HEK293 (cell line): Measurements from ENCODE around the gene TECTA.

Experiments
- BCL11A ChIP-seq: fragments of 450-650 bp; formaldehyde crosslinking; IDR thresholded peaks from 2 replicates; pipeline ENCODE4 v1.5.1; 2016; ENCODE audit warnings: low read depth, missing biosample characterization, missing genetic modification characterization
- HOXD13 ChIP-seq: sonication (generic); formaldehyde crosslinking; IDR thresholded peaks from 2 replicates; pipeline ENCODE4 v1.8.0; 2022; ENCODE audit warnings: missing genetic modification reagents, borderline replicate concordance
- OSR2 ChIP-seq: fragments of 450-650 bp; formaldehyde crosslinking; IDR thresholded peaks from 2 replicates; pipeline ENCODE4 v1.5.1; 2016; ENCODE audit warnings: missing biosample characterization, missing genetic modification characterization
- SCRT2 ChIP-seq: fragments of 450-650 bp; formaldehyde crosslinking; IDR thresholded peaks from 2 replicates; pipeline ENCODE4 v1.5.1; 2016; ENCODE audit warnings: missing biosample characterization, missing genetic modification characterization
- TCF7L2 ChIP-seq: IDR thresholded peaks from 2 replicates; pipeline ENCODE4 v1.6.1; 2011; ENCODE audit warnings: low read depth, mild to moderate bottlenecking, inconsistent platforms, low read length, moderate library complexity, borderline replicate concordance
- TRIM28 ChIP-seq: IDR thresholded peaks from 2 replicates; pipeline ENCODE4 v1.6.1; 2011; ENCODE audit warnings: low read length, control low read depth, borderline replicate concordance
- ZBTB17 ChIP-seq: fragments of 450-650 bp; formaldehyde crosslinking; IDR thresholded peaks from 2 replicates; pipeline ENCODE4 v1.5.1; 2016; ENCODE audit warnings: missing biosample characterization, missing genetic modification characterization
- ZBTB48 ChIP-seq: fragments of 450-650 bp; formaldehyde crosslinking; IDR thresholded peaks from 2 replicates; pipeline ENCODE4 v1.5.1; 2016; ENCODE audit warnings: missing biosample characterization, missing genetic modification characterization
- ZEB2 ChIP-seq: fragments of 450-650 bp; formaldehyde crosslinking; IDR thresholded peaks from 2 replicates; pipeline ENCODE4 v1.5.1; 2016; ENCODE audit warnings: missing biosample characterization, missing genetic modification characterization
- ZNF146 ChIP-seq: fragments of 450-650 bp; formaldehyde crosslinking; IDR thresholded peaks from 2 replicates; pipeline ENCODE4 v1.5.1; 2016; ENCODE audit warnings: missing biosample characterization, missing genetic modification characterization
- ZNF335 ChIP-seq: fragments of 450-650 bp; formaldehyde crosslinking; conservative IDR thresholded peaks from 2 replicates; pipeline ENCODE4 v1.5.1; 2016; ENCODE audit warnings: missing biosample characterization, missing genetic modification characterization
- ZNF521 ChIP-seq: fragments of 450-650 bp; formaldehyde crosslinking; IDR thresholded peaks from 2 replicates; pipeline ENCODE4 v1.5.1; 2017; ENCODE audit warnings: missing biosample characterization, mild to moderate bottlenecking, missing genetic modification characterization
- ZNF626 ChIP-seq: fragments of 450-650 bp; sonication (Bioruptor Pico); formaldehyde crosslinking; IDR thresholded peaks from 2 replicates; pipeline ENCODE4 v1.5.1; 2018; ENCODE audit warnings: missing biosample characterization, missing genetic modification characterization, inconsistent platforms
- ZNF629 ChIP-seq: fragments of 450-650 bp; formaldehyde crosslinking; IDR thresholded peaks from 2 replicates; pipeline ENCODE4 v1.5.1; 2017; ENCODE audit warnings: missing biosample characterization, missing genetic modification characterization
- ZNF658 ChIP-seq: fragments of 450-650 bp; formaldehyde crosslinking; IDR thresholded peaks from 2 replicates; pipeline ENCODE4; 2016; ENCODE audit warnings: missing biosample characterization, missing genetic modification characterization
- ZNF792 ChIP-seq: fragments of 450-650 bp; formaldehyde crosslinking; IDR thresholded peaks from 2 replicates; pipeline ENCODE4 v1.5.1; 2016; ENCODE audit warnings: missing biosample characterization, missing genetic modification characterization
- ZNF843 ChIP-seq: fragments of 450-650 bp; formaldehyde crosslinking; IDR thresholded peaks from 2 replicates; pipeline ENCODE4 v1.5.1; 2016; ENCODE audit warnings: missing biosample characterization, missing genetic modification characterization
- ZSCAN23 ChIP-seq: fragments of 450-650 bp; formaldehyde crosslinking; IDR thresholded peaks from 2 replicates; pipeline ENCODE4 v1.5.1; 2016; ENCODE audit warnings: missing biosample characterization, missing genetic modification characterization
- TF ChIP-seq, protein P1 (sequence below): fragments of 450-650 bp; formaldehyde crosslinking; IDR thresholded peaks from 2 replicates; pipeline ENCODE4 v1.5.1; 2016; ENCODE audit warnings: missing biosample characterization, missing genetic modification characterization, low read depth
- TF ChIP-seq, protein P2 (sequence below): fragments of 450-650 bp; formaldehyde crosslinking; IDR thresholded peaks from 2 replicates; pipeline ENCODE4 v1.5.1; 2017; ENCODE audit warnings: missing biosample characterization, mild to moderate bottlenecking, missing genetic modification characterization, moderate library complexity
- TF ChIP-seq, protein P3 (sequence below): fragments of 450-650 bp; formaldehyde crosslinking; IDR thresholded peaks from 2 replicates; pipeline ENCODE4 v1.5.1; 2016; ENCODE audit warnings: missing biosample characterization, missing genetic modification characterization
- TF ChIP-seq, protein P4 (sequence below): fragments of 450-650 bp; formaldehyde crosslinking; IDR thresholded peaks from 2 replicates; pipeline ENCODE4 v1.5.1; 2016; ENCODE audit warnings: missing biosample characterization, missing genetic modification characterization
- TF ChIP-seq, protein P5 (sequence below): fragments of 450-650 bp; formaldehyde crosslinking; IDR thresholded peaks from 2 replicates; pipeline ENCODE4 v1.5.1; 2016; ENCODE audit warnings: missing biosample characterization, missing genetic modification characterization
- TF ChIP-seq, protein P6 (sequence below): fragments of 450-650 bp; formaldehyde crosslinking; conservative IDR thresholded peaks from 2 replicates; pipeline ENCODE4 v1.5.1; 2016; ENCODE audit warnings: low read depth, missing biosample characterization, missing genetic modification characterization

Gene TECTA

DNA sequence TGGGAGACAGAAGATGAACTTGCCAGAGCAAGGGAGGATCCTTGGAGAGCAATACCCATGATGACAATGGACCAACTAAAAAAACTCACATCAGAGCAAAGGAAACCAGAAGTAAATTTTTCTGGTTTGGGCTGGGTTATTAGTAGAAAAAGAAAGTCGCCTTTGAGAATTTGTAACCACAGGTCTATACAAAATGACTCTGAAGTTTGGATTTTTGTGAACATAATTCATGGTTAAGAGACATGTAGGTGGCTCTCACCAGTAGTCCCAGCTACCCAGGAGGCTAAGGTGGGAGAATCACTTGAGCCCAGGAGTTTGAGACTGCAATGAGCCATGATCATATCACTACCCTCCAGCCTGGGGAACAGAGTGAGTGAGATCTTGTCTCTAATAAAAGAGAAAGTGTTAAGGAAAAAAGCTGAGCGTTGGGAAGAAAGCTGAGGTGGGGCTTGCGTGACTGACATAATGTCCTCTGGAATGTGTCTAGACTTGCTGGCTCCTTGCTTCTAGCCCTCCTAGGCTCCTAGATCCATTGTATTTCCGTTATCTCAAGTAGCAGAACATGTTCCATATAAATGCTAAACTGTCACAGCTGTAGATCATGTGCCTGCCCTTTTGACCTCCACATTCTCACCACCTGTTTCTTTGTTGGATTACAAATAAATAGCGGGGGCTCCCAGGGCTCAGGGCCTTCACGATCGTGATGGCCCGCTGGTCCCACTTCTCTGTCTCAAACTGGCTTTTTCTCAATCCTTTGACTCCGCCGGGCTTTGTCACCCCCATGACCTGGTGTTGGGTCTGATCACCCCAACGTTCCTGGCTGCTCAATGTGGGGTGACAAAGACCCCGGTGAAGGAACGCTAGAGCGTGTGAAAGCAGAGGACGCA lies 135.3 kb downstream of the TECTA start (continued):
- TF ChIP-seq BCL11A (no peak), TRIM28 (peak; percentile 90), ZBTB17 (tag by site-specific recombination) (0 out of 2 replicates have a peak, but pooled peaks have one; percentile 25), ZBTB48 (tag by site-specific recombination) (0 out of 2 replicates have a peak, but pooled peaks have one; percentile 18), ZSCAN23 (tag by site-specific recombination) (no peak), HOXD13 (CRISPR knock-in tag) (peak; percentile 56; the same call in 1 of the 2 replicates), TCF7L2 (0 out of 2 replicates have a peak, but pooled peaks have one; percentile 48), SCRT2 (peak; percentile 59), OSR2 (tag by site-specific recombination) (0 out of 2 replicates have a peak, but pooled peaks have one; percentile 40), ZNF843 (tag by site-specific recombination) (peak; percentile 78), ZEB2 (tag by site-specific recombination) (no peak), ZNF629 (tag by site-specific recombination) (0 out of 2 replicates have a peak, but pooled peaks have one; percentile 22), ZNF658 (no peak), ZNF521 (tag by site-specific recombination) (no peak), ZNF626 (tag by site-specific recombination) (no peak), ZNF146 (tag by site-specific recombination) (no peak), ZNF792 (no peak), ZNF335 (0 out of 2 replicates have a peak, but pooled peaks have one; percentile 36)
- TF ChIP-seq, protein P1, sequence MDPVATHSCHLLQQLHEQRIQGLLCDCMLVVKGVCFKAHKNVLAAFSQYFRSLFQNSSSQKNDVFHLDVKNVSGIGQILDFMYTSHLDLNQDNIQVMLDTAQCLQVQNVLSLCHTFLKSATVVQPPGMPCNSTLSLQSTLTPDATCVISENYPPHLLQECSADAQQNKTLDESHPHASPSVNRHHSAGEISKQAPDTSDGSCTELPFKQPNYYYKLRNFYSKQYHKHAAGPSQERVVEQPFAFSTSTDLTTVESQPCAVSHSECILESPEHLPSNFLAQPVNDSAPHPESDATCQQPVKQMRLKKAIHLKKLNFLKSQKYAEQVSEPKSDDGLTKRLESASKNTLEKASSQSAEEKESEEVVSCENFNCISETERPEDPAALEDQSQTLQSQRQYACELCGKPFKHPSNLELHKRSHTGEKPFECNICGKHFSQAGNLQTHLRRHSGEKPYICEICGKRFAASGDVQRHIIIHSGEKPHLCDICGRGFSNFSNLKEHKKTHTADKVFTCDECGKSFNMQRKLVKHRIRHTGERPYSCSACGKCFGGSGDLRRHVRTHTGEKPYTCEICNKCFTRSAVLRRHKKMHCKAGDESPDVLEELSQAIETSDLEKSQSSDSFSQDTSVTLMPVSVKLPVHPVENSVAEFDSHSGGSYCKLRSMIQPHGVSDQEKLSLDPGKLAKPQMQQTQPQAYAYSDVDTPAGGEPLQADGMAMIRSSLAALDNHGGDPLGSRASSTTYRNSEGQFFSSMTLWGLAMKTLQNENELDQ (tag by site-specific recombination), result no peak
- TF ChIP-seq, protein P2, sequence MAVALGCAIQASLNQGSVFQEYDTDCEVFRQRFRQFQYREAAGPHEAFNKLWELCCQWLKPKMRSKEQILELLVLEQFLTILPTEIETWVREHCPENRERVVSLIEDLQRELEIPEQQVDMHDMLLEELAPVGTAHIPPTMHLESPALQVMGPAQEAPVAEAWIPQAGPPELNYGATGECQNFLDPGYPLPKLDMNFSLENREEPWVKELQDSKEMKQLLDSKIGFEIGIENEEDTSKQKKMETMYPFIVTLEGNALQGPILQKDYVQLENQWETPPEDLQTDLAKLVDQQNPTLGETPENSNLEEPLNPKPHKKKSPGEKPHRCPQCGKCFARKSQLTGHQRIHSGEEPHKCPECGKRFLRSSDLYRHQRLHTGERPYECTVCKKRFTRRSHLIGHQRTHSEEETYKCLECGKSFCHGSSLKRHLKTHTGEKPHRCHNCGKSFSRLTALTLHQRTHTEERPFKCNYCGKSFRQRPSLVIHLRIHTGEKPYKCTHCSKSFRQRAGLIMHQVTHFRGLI (tag by site-specific recombination), result no peak
- TF ChIP-seq, protein P3, sequence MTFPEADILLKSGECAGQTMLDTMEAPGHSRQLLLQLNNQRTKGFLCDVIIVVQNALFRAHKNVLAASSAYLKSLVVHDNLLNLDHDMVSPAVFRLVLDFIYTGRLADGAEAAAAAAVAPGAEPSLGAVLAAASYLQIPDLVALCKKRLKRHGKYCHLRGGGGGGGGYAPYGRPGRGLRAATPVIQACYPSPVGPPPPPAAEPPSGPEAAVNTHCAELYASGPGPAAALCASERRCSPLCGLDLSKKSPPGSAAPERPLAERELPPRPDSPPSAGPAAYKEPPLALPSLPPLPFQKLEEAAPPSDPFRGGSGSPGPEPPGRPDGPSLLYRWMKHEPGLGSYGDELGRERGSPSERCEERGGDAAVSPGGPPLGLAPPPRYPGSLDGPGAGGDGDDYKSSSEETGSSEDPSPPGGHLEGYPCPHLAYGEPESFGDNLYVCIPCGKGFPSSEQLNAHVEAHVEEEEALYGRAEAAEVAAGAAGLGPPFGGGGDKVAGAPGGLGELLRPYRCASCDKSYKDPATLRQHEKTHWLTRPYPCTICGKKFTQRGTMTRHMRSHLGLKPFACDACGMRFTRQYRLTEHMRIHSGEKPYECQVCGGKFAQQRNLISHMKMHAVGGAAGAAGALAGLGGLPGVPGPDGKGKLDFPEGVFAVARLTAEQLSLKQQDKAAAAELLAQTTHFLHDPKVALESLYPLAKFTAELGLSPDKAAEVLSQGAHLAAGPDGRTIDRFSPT (tag by site-specific recombination), result peak; percentile 86
- TF ChIP-seq, protein P4, sequence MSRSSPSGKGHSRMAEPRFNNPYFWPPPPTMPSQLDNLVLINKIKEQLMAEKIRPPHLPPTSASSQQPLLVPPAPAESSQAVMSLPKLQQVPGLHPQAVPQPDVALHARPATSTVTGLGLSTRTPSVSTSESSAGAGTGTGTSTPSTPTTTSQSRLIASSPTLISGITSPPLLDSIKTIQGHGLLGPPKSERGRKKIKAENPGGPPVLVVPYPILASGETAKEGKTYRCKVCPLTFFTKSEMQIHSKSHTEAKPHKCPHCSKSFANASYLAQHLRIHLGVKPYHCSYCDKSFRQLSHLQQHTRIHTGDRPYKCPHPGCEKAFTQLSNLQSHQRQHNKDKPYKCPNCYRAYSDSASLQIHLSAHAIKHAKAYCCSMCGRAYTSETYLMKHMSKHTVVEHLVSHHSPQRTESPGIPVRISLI, result peak; percentile 43; the same call in 1 of the 2 replicates
- TF ChIP-seq, protein P5, sequence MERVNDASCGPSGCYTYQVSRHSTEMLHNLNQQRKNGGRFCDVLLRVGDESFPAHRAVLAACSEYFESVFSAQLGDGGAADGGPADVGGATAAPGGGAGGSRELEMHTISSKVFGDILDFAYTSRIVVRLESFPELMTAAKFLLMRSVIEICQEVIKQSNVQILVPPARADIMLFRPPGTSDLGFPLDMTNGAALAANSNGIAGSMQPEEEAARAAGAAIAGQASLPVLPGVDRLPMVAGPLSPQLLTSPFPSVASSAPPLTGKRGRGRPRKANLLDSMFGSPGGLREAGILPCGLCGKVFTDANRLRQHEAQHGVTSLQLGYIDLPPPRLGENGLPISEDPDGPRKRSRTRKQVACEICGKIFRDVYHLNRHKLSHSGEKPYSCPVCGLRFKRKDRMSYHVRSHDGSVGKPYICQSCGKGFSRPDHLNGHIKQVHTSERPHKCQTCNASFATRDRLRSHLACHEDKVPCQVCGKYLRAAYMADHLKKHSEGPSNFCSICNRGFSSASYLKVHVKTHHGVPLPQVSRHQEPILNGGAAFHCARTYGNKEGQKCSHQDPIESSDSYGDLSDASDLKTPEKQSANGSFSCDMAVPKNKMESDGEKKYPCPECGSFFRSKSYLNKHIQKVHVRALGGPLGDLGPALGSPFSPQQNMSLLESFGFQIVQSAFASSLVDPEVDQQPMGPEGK (tag by site-specific recombination), result 0 out of 2 replicates have a peak, but pooled peaks have one; percentile 24
- TF ChIP-seq, protein P6, sequence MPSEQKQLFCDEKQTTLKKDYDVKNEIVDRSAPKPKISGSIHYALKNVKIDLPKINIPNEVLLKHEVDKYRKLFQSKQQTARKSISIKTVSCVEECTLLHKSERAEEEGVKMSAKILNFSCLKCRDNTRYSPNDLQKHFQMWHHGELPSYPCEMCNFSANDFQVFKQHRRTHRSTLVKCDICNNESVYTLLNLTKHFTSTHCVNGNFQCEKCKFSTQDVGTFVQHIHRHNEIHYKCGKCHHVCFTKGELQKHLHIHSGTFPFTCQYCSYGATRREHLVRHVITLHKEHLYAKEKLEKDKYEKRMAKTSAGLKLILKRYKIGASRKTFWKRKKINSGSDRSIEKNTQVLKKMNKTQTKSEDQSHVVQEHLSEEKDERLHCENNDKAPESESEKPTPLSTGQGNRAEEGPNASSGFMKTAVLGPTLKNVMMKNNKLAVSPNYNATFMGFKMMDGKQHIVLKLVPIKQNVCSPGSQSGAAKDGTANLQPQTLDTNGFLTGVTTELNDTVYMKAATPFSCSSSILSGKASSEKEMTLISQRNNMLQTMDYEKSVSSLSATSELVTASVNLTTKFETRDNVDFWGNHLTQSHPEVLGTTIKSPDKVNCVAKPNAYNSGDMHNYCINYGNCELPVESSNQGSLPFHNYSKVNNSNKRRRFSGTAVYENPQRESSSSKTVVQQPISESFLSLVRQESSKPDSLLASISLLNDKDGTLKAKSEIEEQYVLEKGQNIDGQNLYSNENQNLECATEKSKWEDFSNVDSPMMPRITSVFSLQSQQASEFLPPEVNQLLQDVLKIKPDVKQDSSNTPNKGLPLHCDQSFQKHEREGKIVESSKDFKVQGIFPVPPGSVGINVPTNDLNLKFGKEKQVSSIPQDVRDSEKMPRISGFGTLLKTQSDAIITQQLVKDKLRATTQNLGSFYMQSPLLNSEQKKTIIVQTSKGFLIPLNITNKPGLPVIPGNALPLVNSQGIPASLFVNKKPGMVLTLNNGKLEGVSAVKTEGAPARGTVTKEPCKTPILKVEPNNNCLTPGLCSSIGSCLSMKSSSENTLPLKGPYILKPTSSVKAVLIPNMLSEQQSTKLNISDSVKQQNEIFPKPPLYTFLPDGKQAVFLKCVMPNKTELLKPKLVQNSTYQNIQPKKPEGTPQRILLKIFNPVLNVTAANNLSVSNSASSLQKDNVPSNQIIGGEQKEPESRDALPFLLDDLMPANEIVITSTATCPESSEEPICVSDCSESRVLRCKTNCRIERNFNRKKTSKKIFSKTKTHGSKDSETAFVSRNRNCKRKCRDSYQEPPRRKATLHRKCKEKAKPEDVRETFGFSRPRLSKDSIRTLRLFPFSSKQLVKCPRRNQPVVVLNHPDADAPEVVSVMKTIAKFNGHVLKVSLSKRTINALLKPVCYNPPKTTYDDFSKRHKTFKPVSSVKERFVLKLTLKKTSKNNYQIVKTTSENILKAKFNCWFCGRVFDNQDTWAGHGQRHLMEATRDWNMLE, result 0 out of 2 replicates have a peak, but pooled peaks have one; percentile 13
